ENCODE data around the gene DMRTA1.

DNA sequence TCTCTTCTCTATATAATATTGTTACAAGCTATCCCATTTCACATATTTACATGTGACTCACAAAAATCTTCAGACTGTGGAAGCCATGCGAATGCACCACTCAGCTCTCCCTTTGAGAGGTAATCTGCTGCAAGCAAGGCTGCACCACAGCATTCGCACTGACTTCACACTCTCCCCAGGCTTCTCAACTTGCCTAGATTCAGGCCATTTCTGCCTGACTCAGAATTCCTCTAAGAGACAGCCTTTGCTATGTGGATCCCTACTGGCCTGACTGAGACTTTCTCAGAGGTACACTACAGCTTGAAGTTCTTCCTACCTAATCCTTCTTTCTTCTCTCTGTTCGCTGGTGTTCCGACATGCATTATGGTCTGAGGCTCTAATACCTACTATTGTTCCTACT, 21.1 kb upstream of the DMRTA1 start:
- TF ChIP-seq, protein P1, sequence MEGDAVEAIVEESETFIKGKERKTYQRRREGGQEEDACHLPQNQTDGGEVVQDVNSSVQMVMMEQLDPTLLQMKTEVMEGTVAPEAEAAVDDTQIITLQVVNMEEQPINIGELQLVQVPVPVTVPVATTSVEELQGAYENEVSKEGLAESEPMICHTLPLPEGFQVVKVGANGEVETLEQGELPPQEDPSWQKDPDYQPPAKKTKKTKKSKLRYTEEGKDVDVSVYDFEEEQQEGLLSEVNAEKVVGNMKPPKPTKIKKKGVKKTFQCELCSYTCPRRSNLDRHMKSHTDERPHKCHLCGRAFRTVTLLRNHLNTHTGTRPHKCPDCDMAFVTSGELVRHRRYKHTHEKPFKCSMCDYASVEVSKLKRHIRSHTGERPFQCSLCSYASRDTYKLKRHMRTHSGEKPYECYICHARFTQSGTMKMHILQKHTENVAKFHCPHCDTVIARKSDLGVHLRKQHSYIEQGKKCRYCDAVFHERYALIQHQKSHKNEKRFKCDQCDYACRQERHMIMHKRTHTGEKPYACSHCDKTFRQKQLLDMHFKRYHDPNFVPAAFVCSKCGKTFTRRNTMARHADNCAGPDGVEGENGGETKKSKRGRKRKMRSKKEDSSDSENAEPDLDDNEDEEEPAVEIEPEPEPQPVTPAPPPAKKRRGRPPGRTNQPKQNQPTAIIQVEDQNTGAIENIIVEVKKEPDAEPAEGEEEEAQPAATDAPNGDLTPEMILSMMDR (IDR thresholded peaks at IDR 0.05; ENCODE audit: low read depth, low read length, missing input control): no peak
- TF ChIP-seq TAF1 (conservative IDR thresholded peaks at IDR 0.05) (no peak), GABPA (IDR thresholded peaks at IDR 0.05 in 1 of 2, conservative IDR thresholded peaks at IDR 0.05 in 1 of 2) (no peak), JUND (IDR thresholded peaks at IDR 0.05) (no peak), FOXA1 (IDR thresholded peaks at IDR 0.05) (no peak), FOXA2 (IDR thresholded peaks at IDR 0.05) (no peak), RXRA (IDR thresholded peaks at IDR 0.05) (no peak), YY1 (IDR thresholded peaks at IDR 0.05) (no peak)
- TF ChIP-seq, protein P2, sequence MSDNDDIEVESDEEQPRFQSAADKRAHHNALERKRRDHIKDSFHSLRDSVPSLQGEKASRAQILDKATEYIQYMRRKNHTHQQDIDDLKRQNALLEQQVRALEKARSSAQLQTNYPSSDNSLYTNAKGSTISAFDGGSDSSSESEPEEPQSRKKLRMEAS (IDR thresholded peaks at IDR 0.05): no peak
- TF ChIP-seq, protein P3, sequence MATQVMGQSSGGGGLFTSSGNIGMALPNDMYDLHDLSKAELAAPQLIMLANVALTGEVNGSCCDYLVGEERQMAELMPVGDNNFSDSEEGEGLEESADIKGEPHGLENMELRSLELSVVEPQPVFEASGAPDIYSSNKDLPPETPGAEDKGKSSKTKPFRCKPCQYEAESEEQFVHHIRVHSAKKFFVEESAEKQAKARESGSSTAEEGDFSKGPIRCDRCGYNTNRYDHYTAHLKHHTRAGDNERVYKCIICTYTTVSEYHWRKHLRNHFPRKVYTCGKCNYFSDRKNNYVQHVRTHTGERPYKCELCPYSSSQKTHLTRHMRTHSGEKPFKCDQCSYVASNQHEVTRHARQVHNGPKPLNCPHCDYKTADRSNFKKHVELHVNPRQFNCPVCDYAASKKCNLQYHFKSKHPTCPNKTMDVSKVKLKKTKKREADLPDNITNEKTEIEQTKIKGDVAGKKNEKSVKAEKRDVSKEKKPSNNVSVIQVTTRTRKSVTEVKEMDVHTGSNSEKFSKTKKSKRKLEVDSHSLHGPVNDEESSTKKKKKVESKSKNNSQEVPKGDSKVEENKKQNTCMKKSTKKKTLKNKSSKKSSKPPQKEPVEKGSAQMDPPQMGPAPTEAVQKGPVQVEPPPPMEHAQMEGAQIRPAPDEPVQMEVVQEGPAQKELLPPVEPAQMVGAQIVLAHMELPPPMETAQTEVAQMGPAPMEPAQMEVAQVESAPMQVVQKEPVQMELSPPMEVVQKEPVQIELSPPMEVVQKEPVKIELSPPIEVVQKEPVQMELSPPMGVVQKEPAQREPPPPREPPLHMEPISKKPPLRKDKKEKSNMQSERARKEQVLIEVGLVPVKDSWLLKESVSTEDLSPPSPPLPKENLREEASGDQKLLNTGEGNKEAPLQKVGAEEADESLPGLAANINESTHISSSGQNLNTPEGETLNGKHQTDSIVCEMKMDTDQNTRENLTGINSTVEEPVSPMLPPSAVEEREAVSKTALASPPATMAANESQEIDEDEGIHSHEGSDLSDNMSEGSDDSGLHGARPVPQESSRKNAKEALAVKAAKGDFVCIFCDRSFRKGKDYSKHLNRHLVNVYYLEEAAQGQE (IDR thresholded peaks at IDR 0.05): no peak
